Central memory CD4-positive, alpha-beta T cell (primary cell): Measurements from ENCODE around the gene CAD.

Source experiments
- DNase-seq: peaks from one replicate; pipeline ENCODE4 v3.0.0; 2022

Gene CAD

GRCh38 chr2:27199241-27199640 is 17.9 kb upstream of the CAD start:
- no peak for DNase-seq

GRCh38 chr2:27201675-27202074 is 15.5 kb upstream of the CAD start:
- DNase-seq, result no peak

- DNase-seq, result no peak
Observed at GRCh38 chr2:27202854-27203253, 14.3 kb upstream of the CAD start.

- DNase-seq, result no peak
Observed at GRCh38 chr2:27203741-27204140, 13.4 kb upstream of the CAD start.

GRCh38 chr2:27204566-27204965 is 12.6 kb upstream of the CAD start:
- DNase-seq, result no peak

GRCh38 chr2:27205206-27205605 is 12.0 kb upstream of the CAD start:
- DNase-seq, result no peak

- DNase-seq, result no peak
Observed at GRCh38 chr2:27206346-27206745, 10.8 kb upstream of the CAD start.

GRCh38 chr2:27208486-27209050 is 8.6 kb upstream of the CAD start:
- no peak for DNase-seq

GRCh38 chr2:27209621-27210401 is 7.4 kb upstream of the CAD start:
- no peak for DNase-seq

GRCh38 chr2:27211241-27211942 is 5.8 kb upstream of the CAD start:
- no peak for DNase-seq

GRCh38 chr2:27211943-27212625 is 5.1 kb upstream of the CAD start, which contains the start of the genes ATRAID and SLC5A6:
ATRAID (plus strand) TSS chr2:27212041; CDS start chr2:27212369, 328 bp downstream.
SLC5A6 (minus strand) TSS chr2:27212268; CDS start chr2:27207650, 4,618 bp downstream.
- peak; percentile 88 for DNase-seq

GRCh38 chr2:27212626-27213471 is 4.3 kb upstream of the CAD start:
- DNase-seq, result peak; percentile 78

GRCh38 chr2:27214941-27215340 is 2.2 kb upstream of the CAD start:
- DNase-seq, result no peak

- DNase-seq, result no peak
Observed at GRCh38 chr2:27216416-27217137, 592 bp upstream of the CAD start.

GRCh38 chr2:27218614-27219013 is 1.4 kb downstream of the CAD start:
- no peak for DNase-seq

GRCh38 chr2:27219091-27219490 is 1.9 kb downstream of the CAD start:
- DNase-seq, result no peak

- DNase-seq, result no peak
Observed at GRCh38 chr2:27220091-27220490, 2.9 kb downstream of the CAD start.

GRCh38 chr2:27221166-27221565 is 4.0 kb downstream of the CAD start:
- DNase-seq, result no peak

GRCh38 chr2:27222407-27222806 is 5.2 kb downstream of the CAD start:
- no peak for DNase-seq

GRCh38 chr2:27223416-27223815 is 6.2 kb downstream of the CAD start:
- DNase-seq, result no peak

GRCh38 chr2:27225526-27225925 is 8.4 kb downstream of the CAD start:
- DNase-seq, result no peak

GRCh38 chr2:27227501-27227900 is 10.3 kb downstream of the CAD start:
- DNase-seq, result no peak
